ENCODE results near the gene ZFP14.
"Not testable (repeated sequence)": the region's sequence is repeated elsewhere in the genome, so short reads cannot be mapped to it uniquely, and the experiment has no call there.

GRCh38 chr19:36310416-36310990, 68.5 kb downstream of the ZFP14 start:
- not testable (repeated sequence) for TF ChIP-seq CTCF (IDR thresholded peaks at IDR 0.05; ENCODE audit: low read depth, low read length, missing input control); RAD21 (IDR thresholded peaks at IDR 0.05); GABPA (IDR thresholded peaks at IDR 0.05 in 1 of 2, conservative IDR thresholded peaks at IDR 0.05 in 1 of 2); JUND (IDR thresholded peaks at IDR 0.05); ZBTB33 (IDR thresholded peaks at IDR 0.05); SP1 (IDR thresholded peaks at IDR 0.05); REST (IDR thresholded peaks at IDR 0.05); RXRA (IDR thresholded peaks at IDR 0.05); YY1 (IDR thresholded peaks at IDR 0.05); TAF1 (conservative IDR thresholded peaks at IDR 0.05); HNF4G (IDR thresholded peaks at IDR 0.05); MAX (IDR thresholded peaks at IDR 0.05); NR2F2 (IDR thresholded peaks at IDR 0.05)
